OCI-LY7 (cell line): Measurements from ENCODE around the gene C14orf132. TPM values are rescaled to one million over a fixed set of nuclear protein-coding genes. Genes with fewer than 3 reads are reported as not detected.

Source experiments
- BruUV-seq: library from RNA; stranded (reverse); fragments of 400-500 nt; replicated peaks from 2 replicates; lab custom pipeline; 2021; lab: Mats Ljungman, UMichigan
- CTCF ChIA-PET: fragments of 300-600 bp; sonication (Branson Sonifier 250); formaldehyde crosslinking; loops from one replicate; lab custom pipeline; 2022; ENCODE audit warnings: antibody characterized with exemption; ENCODE audit not compliant: unreplicated experiment; lab: Charles Lee
- POLR2A ChIA-PET: fragments of 300-600 bp; sonication (Branson Sonifier 250); formaldehyde crosslinking; loops from one replicate; lab custom pipeline; 2022; ENCODE audit warnings: antibody characterized with exemption; lab: Charles Lee
- DNase-seq: peaks from one replicate; pipeline ENCODE4 v3.0.0-alpha.2; 2015; ENCODE audit warnings: low spot score
- H2AFZ ChIP-seq: fragments of 200-600 bp; sonication (generic), shearing (Covaris generic); 2 replicates; pipeline ENCODE4 v1.6.1; 2014; ENCODE audit warnings: mild to moderate bottlenecking, antibody characterized with exemption, low read length, moderate library complexity
- H3K27ac ChIP-seq: fragments of 200-600 bp; sonication (generic); 2 replicates; pipeline ENCODE4 v1.5.1; 2014; ENCODE audit warnings: mixed run types, low read depth, mild to moderate bottlenecking, moderate library complexity, low read length, inconsistent platforms; ENCODE audit not compliant: poor library complexity, severe bottlenecking
- H3K36me3 ChIP-seq: fragments of 200-600 bp; sonication (generic); 2 replicates; pipeline ENCODE4 v1.6.1; 2014; ENCODE audit warnings: mild to moderate bottlenecking, antibody characterized with exemption, low read length, moderate library complexity, mixed read lengths; ENCODE audit not compliant: insufficient read depth
- H3K4me1 ChIP-seq: fragments of 200-600 bp; sonication (generic); 2 replicates; pipeline ENCODE4 v1.5.1; 2014; ENCODE audit warnings: mild to moderate bottlenecking, low read length; ENCODE audit not compliant: insufficient read depth, poor library complexity, severe bottlenecking
- H3K4me2 ChIP-seq: fragments of 200-600 bp; sonication (generic); 2 replicates; pipeline ENCODE4 v1.6.1; 2014; ENCODE audit warnings: mild to moderate bottlenecking, low read length
- H3K4me3 ChIP-seq: fragments of 200-600 bp; sonication (generic); 2 replicates; pipeline ENCODE4 v1.5.1; 2014; ENCODE audit warnings: mild to moderate bottlenecking, low read depth, low read length; ENCODE audit not compliant: poor library complexity, severe bottlenecking
- H3K79me2 ChIP-seq: fragments of 200-600 bp; sonication (generic); 2 replicates; pipeline ENCODE4 v1.6.1; 2016; ENCODE audit warnings: low read depth, mild to moderate bottlenecking, low read length, moderate library complexity, mixed read lengths; ENCODE audit not compliant: insufficient read depth
- H3K9me2 ChIP-seq: fragments of 200-600 bp; sonication (generic); 2 replicates; pipeline ENCODE4 v1.6.1; 2016; ENCODE audit warnings: mild to moderate bottlenecking, low read length, mixed read lengths; ENCODE audit not compliant: insufficient read depth
- H3K9me3 ChIP-seq: fragments of 200-600 bp; sonication (generic); 2 replicates; pipeline ENCODE4 v1.6.1; 2014; ENCODE audit warnings: mild to moderate bottlenecking, mixed run types, low read length, mixed read lengths
- H4K20me1 ChIP-seq: fragments of 200-600 bp; sonication (generic); 2 replicates; pipeline ENCODE4 v1.6.1; 2014; ENCODE audit warnings: mild to moderate bottlenecking, antibody characterized with exemption, low read length, moderate library complexity, mixed read lengths; ENCODE audit not compliant: insufficient read depth
- CTCF ChIP-seq: fragments of 200-600 bp; sonication (generic); conservative IDR thresholded peaks from 2 replicates; pipeline ENCODE4 v1.5.1; 2014; ENCODE audit warnings: mild to moderate bottlenecking, antibody characterized with exemption, low read length, moderate library complexity, mixed read lengths
- EZH2phosphoT487 ChIP-seq: fragments of 200-600 bp; sonication (generic); IDR thresholded peaks from 2 replicates; pipeline ENCODE4 v1.6.1; 2018; ENCODE audit warnings: low read depth, borderline replicate concordance, mild to moderate bottlenecking, mixed run types, antibody characterized with exemption, low read length, moderate library complexity, mixed read lengths
- intact Hi-C: fragments of 100-400 bp; cut with micrococcal nuclease; formaldehyde crosslinking; loops from one replicate; pipeline ENCODE4 v1.10.0; 2022; ENCODE audit not compliant: unreplicated experiment
- total RNA-seq, 2 experiments: library from RNA; depleted of rRNA in 1 of 2; stranded (reverse); fragments of >200 nt in 1 of 2; shearing (Covaris generic) in 1 of 2; gene quantifications; 2 replicates each; pipeline ENCODE4 v1.2.3, GENCODE V29; 2014 to 2022

C14orf132 gene
- total RNA-seq, 2 experiments from 2014 or later, result 0.27 TPM; not detected in 1

- no TSS peak for BruUV-seq
Observed at GRCh38 chr14:96100161-96101064, 61.3 kb downstream of the C14orf132 start.

GRCh38 chr14:96102081-96102856 lies 63.1 kb downstream of the C14orf132 start:
- no peaks in the 10 kb centered on the region for H3K36me3 ChIP-seq
- H3K4me3 ChIP-seq, result no peak overlapping the region
- intact Hi-C loops, result no loop called here
- no peak overlapping the region for H3K27ac ChIP-seq
- no peak for DNase-seq
- ChIA-PET CTCF (interaction anchor here (1.1 kb wide), 1 partner anchor 18 kb away, joined by 3 read pairs; no protein-coding TSS in a partner anchor), POLR2A (interaction anchor here (0.6 kb wide), 1 partner anchor 436 kb away, joined by 3 read pairs; no protein-coding TSS in a partner anchor)
- no peak overlapping the region for H2AFZ ChIP-seq
- no peak overlapping the region for H3K4me2 ChIP-seq
- no peak for TF ChIP-seq CTCF
- TF ChIP-seq EZH2phosphoT487, result no peak
- no peaks in the 10 kb centered on the region for H3K4me1 ChIP-seq
- no peaks in the 10 kb centered on the region for H3K79me2 ChIP-seq
- no peaks in the 10 kb centered on the region for H3K9me3 ChIP-seq
- H3K9me2 ChIP-seq, result no peaks in the 10 kb centered on the region
- H4K20me1 ChIP-seq, result no peaks in the 10 kb centered on the region
- no TSS peak for BruUV-seq

More at GRCh38 chr14:96100161-96101064, 61.3 kb downstream of the C14orf132 start:
- Histone ChIP-seq H3K9me2 (no peaks in the 10 kb centered on the region), H3K4me3 (no peak overlapping the region), H2AFZ (no peak overlapping the region), H3K4me1 (no peaks in the 10 kb centered on the region), H3K36me3 (no peaks in the 10 kb centered on the region), H3K79me2 (no peaks in the 10 kb centered on the region), H3K4me2 (no peak overlapping the region), H3K9me3 (no peaks in the 10 kb centered on the region), H4K20me1 (no peaks in the 10 kb centered on the region), H3K27ac (no peak overlapping the region)
- peak; percentile 62 for DNase-seq
- ChIA-PET CTCF (interaction anchor here (0.6 to 1.0 kb wide), 2 partner anchors 10 to 176 kb away, joined by 3 to 4 read pairs; no protein-coding TSS in a partner anchor), POLR2A (interaction anchor here (0.8 kb wide), 1 partner anchor 24 kb away, joined by 4 read pairs; no protein-coding TSS in a partner anchor)
- intact Hi-C loops, result loop anchor here (1.0 kb wide), 2 partner anchors 175 to 324 kb away; no protein-coding TSS in a partner anchor
- TF ChIP-seq EZH2phosphoT487 (no peak), CTCF (peak; percentile 96)
